Activated naive CD8-positive, alpha-beta T cell treated with anti-CD3 and anti-CD28 coated beads, Interleukin-2, amount 50 U/mL, for 16 hours (primary cell): ENCODE measurements around the gene SLC35B4.
A peak's percentile ranks its signal among the peaks of the same experiment; 100 is the strongest.
"Not testable (repeated sequence)": the region's sequence is repeated elsewhere in the genome, so short reads cannot be mapped to it uniquely, and the experiment has no call there.

ENCODE experiments used
- DNase-seq: peaks from one replicate; pipeline ENCODE4 v3.0.0-alpha.2; 2020; ENCODE audit warnings: low read depth, low spot score

SLC35B4 gene

GRCh38 chr7:134332892-134333291 is 16.2 kb upstream of the SLC35B4 start:
- no peak for DNase-seq

DNA sequence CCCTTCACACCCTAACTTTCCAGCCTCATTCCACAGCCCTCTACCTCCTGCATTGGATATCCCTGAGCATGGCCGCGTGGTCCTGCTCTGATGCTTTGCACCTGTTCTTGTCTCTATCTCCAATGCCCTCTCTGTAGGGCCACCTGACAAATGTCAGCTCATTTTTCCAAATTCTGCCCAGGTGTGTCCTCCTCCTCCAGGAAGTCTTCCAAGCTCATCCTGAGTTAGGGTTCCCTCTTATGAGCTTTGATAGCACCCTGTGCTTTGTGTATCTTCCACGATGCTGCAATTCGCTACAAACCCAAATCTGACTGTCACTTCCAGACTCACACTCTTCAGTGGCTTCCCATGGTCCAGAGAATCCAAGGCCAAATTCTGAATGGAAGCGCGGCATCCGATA is 14.7 kb upstream of the SLC35B4 start:
- no peak for DNase-seq

DNA sequence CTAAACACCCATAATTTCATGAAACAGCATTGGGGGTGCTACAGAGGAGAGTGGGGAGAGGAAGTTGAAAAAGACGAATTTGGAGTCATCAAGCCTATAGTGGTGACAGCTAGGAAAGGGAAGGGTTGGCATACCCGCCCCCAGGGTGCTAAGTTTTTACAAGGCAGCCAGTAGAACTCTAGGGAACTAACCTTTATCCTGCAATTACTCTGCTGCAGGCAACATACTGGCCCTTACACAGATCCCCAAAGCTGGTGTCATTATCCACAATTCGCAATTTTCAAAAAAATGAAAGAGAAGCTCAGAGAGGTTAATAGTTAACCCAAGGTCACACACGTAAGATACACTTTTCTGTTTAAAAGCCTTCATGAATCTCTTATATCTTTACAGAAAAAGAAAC is 14.2 kb upstream of the SLC35B4 start:
- DNase-seq: no peak

DNA sequence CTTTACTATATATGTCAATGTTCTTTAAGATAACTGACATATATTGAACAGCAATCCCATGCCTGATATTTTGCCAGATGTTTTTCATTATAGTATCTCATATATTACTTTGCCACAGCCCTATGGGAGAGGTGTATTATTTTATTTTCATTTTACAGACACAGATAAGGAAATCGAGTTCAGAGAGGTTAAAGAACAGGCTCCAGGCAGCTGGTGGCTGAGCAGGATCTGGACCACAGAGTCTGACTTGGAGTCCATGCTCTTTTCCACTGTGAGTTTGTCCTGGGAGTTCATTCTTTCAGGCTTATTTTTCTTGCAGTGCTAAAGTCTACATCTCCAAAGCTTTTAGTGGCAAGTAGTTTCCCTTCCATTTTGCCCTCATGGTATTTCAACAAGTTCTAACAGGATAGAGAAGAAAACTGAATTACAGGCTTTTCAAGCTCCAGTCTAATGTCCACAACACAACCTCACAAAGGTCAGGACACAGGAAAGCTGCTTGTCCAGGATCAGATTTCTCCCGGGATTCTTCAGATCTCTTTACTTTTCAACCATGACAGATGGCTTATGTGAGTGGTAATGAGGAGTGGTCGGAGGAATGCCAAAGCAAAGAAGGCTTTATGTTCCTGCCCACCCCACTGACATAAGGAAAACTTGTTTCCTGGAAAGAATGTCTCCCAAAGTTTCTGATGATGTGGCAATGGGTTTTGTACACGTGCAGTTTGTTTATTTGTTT is 13.1 kb upstream of the SLC35B4 start:
- no peak for DNase-seq

DNA sequence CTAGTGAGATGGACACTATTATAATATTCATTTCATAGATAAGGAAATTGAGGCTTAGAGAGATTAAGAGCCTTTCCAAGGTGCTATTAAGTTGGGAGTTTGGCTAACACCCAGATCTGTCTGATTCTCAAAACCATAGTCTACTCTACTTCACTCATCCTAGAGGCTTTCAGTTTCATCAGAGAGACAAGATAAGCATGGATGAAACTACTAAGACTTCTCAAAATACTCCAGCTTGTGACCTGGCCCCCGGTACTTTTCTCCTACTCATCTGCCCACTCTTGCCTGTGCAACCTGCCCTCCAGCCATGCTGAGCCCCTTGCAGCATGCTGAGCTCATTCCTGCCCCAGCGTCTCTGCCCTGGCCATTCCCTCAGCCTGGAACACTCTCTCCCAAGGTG is 12.2 kb upstream of the SLC35B4 start:
- no peak for DNase-seq

DNA sequence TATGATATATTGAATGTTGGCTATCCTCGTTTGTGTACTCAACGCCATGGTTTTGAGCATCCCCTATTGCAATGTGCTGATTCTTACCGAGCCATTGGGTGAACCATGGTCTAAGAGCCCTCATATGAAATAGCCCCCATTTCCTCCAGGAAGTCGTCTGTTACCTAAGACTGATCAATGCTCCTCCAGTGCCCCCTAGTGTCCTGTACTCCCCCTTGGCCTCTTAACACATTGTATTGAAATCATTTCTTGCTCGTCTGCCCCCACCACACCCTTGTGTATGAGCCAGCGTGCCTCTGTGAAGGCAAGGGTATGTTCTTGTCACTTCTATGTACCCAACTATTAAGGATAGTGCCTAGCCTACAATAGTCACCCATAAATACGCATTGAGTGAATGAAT is 11.2 kb upstream of the SLC35B4 start:
- DNase-seq: peak; percentile 19

- DNase-seq: no peak
Observed at GRCh38 chr7:134324107-134324506, 7.4 kb upstream of the SLC35B4 start.

DNA sequence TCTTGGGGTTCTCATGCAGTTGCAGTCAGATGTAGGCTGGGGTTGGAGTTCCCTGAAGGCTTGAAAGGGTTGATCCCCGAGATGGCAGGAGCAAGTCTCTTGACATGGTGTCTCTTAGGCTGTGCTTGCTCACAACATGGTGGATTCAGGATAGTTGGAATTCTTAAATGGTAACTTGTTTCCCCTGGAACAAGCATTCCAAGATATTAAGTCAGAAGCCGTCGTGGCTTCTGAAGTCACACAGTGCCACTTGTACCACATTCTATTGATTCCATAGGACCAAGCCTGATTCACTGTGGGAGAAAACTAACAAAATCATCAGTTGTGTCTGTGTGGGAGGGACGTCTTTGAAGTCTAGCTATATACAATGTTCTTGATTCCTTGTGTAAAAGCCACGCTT is 3.5 kb upstream of the SLC35B4 start:
- DNase-seq: no peak

GRCh38 chr7:134318443-134318842 is 1.7 kb upstream of the SLC35B4 start:
- no peak for DNase-seq

- DNase-seq: no peak
Observed at GRCh38 chr7:134317434-134317833, 704 bp upstream of the SLC35B4 start.

GRCh38 chr7:134315679-134316538 is 821 bp downstream of the SLC35B4 start:
- DNase-seq: no peak

- DNase-seq: no peak
Observed at GRCh38 chr7:134313543-134313942, 3.2 kb downstream of the SLC35B4 start.

GRCh38 chr7:134312717-134313116 is 4.0 kb downstream of the SLC35B4 start:
- DNase-seq: no peak

GRCh38 chr7:134311807-134312206 is 4.9 kb downstream of the SLC35B4 start:
- DNase-seq: no peak

GRCh38 chr7:134308548-134308947 is 8.2 kb downstream of the SLC35B4 start:
- DNase-seq: no peak

DNA sequence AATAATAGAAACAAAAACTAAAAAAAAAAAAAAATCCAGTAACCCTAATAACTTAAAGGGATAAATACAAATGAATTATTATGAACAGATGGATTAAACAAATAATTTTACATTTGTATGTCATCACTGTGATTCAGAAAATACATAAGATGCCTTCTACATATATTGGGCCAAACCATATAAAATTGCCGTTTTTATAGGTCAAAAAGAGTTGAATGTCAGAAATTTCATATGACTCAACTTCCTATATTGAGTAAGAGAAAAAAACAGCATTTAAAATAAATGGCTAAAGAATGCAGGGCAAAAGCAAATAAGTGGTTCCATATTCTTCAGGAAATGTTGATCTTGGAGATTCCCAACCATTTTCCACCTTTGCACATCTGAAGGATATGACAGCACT is 9.4 kb downstream of the SLC35B4 start:
- no peak for DNase-seq

GRCh38 chr7:134302120-134302519 is 14.6 kb downstream of the SLC35B4 start:
- DNase-seq: no peak

GRCh38 chr7:134301592-134301991 is 15.1 kb downstream of the SLC35B4 start:
- no peak for DNase-seq

DNA sequence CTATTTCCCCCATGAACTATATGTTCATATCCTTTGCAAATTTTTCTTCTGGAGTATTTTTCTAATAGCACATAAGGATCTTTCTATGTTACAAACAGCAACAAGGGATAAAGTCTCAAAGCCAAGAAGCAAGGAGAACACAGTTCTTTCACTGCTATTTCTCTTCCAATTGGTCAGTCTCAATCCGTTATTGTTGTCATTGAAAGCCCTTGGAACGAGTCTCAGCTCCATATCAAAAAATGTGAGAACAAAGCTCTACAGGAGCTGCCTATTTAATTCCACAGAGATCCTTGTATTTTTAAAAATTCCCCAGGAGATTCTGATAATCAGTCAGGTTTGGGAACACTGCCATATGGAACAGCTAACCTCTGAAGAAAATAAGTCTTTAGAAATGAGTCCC is 15.7 kb downstream of the SLC35B4 start:
- DNase-seq: no peak

DNA sequence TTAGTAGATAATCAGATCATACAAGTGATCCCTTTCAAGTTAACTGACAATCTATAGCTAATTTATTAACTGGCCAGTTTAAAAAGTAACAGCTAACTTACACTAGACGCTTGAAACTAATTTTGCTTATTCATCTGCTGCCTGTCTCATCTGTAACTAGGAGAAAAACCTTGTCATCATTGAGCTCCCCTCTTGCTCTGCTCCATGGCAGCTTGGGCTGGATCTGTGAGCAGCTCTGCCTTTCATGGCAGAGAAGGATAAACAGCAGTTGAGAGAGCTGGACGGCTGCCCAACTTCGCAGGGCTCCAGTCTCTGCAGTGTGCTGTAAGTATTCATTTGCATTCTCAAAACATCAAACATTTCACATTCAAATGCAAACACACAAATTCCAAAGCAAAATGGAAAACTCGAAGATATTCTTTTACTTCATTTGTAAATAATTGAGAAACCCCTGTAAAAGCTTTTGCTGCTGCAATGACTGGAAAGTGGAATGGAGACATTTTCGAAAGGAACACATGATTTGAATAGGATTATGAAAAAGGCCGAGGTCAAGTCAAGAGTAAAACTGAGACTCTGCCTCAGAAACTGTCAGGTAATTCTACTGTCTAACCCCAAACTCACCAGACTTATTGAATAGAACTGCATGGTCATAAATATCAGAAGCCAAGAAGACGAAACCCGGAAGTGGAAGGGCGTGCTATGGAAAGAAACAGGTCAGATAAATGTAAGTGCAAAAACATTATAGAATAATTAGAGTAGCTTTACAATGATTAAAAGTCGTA is 17.6 kb downstream of the SLC35B4 start:
- DNase-seq: no peak

GRCh38 chr7:134297489-134297888 is 19.2 kb downstream of the SLC35B4 start:
- no peak for DNase-seq

- DNase-seq: not testable (repeated sequence)
Observed at GRCh38 chr7:134295982-134296381, 20.7 kb downstream of the SLC35B4 start.
